NCI-H2081 (cell line): ENCODE results near the gene RAC3.

Experiments
- DNase-seq, 2 experiments: peaks; one replicate each; lab custom pipeline; 2025; lab: John Stamatoyannopoulos, UW

Gene RAC3

GRCh38 chr17:81999587-81999975 lies 31.9 kb upstream of the RAC3 start:
- no peak for DNase-seq

DNA sequence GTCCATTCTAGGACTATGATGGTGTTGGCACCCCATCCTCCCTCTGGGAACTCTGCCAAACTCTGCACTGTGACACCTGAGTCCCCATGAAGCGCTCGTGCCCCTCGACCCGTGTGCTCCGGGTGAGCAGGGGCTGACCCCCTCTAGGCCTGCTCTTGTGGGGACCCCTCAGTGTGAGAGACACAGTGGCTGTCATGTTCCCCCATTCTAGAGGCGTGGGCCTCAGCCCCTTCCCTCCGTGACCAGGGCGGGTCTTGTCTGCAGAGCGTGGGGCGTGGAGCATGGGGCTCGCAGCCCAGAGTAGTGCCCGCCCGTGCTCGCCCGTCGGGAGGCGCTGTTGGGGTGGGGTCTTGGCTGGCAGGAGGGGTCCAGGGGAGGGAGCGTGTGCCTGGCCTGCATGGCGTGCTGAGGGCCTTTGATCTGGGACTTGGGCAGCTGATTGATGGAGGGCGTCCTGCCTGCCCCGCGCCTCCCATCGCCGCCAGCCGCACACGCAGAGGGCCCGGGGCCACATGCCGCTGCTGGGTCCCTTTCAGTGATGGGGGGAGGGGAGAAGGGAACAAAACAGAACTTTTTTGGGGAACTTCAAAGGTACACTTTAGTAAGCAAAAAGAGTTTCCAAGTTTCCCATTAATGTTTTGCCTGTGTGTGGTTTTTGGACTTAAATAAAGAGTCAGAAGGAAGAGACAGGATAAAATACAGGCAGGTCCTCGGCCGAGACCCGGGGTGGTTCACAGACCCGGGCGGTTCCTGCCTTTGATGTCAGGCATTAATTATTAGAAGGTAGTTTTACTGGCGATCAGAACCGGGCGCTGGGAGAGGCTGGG lies 31.3 kb upstream of the RAC3 start:
- no peak for DNase-seq

- no peak for DNase-seq
Measured at GRCh38 chr17:82000803-82001570, 30.5 kb upstream of the RAC3 start.

GRCh38 chr17:82001571-82002056 lies 29.9 kb upstream of the RAC3 start:
- no peak for DNase-seq

DNA sequence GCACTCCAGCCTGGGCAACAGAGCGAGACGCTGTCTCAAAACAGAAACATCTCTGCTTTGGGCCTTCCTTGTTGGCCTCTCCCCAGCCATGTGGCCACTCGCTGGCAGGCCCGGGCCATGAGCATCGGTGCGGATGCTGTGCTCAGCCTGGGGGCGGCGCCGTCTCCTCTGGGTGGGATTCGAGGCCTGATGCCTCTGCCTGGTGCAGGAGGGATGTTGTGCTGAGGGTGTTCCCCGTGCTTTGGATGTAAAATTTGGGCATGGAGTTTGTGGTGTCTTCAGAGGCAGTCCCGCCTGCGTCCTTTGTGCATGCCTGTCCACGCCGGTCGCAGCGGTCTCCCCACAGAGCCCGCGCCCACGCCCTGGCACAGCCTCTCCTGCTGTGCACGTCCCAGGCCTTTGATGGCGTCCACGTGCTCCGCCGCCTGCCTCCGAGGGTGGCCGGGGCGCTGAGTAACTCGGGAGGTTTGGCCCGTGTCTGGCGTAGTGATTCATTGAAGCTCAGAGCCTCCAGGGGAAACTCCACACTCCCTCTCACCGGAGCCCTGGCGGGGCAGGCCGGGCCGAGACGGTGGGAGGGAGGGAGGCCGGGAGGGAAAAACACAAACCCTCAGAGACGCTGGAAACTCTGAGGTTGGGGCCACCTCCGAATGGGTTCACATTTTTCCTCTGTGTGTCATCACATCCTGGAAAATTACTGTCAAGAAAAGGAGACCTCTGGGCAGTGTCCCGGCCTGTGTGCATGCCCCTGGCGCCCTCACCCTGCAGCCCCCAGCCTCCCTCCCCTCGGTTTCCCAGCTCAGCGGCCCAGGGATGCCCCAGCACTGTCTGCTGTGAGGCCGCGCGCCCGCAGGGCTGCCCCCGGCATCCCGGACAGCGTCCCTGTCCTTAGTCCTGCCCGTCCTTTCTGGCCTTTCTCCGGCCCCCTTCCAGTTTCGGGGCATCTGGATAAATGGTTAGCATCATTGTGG lies 27.8 kb upstream of the RAC3 start:
- no peak for DNase-seq

DNA sequence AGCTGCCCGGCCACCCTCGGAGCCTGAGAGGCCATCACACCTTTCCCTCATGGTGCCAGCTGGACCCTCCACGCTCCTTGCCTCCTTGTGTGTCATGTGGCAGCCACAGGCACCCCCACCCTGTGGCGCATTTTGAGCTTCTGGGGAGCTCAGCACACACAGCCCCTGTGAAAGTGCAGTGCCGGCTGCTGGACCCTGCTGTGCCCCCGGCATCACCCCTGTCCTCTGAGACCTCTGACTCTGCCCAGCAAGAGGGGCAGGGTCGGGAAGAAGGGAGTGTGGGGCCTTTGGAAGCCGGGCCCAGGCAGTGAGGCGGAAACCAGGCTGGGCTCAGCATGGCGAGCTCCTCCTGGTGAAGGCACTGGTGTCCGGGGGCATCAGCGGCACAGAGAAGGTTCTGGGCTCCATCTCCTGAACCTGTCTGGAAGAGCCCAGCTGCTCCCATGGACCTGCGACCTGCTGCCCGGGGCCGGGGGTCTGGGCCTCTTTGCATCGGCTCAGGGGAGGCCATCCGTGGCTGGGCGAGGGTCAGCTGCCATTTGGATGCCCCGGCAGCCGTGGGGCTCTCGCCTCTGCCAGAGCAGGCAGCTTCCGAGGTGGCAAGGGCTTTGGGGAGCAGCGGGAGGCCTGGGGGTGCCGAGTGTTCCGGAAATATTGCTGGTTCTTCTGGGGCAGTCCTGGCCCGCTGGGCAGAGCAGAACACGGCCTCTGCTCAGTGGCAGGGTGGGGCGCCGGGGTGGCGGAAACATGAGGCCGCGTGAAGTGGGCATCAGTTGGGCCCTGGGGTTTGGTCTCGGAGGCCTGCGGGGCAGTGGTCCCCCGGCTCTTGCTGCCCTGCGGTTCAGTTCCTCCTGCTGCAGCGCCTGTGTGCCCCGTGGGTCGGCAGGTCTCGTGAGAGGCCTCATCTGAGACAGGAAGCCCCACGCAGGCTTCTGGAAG lies 26.7 kb upstream of the RAC3 start:
- DNase-seq = no peak

DNA sequence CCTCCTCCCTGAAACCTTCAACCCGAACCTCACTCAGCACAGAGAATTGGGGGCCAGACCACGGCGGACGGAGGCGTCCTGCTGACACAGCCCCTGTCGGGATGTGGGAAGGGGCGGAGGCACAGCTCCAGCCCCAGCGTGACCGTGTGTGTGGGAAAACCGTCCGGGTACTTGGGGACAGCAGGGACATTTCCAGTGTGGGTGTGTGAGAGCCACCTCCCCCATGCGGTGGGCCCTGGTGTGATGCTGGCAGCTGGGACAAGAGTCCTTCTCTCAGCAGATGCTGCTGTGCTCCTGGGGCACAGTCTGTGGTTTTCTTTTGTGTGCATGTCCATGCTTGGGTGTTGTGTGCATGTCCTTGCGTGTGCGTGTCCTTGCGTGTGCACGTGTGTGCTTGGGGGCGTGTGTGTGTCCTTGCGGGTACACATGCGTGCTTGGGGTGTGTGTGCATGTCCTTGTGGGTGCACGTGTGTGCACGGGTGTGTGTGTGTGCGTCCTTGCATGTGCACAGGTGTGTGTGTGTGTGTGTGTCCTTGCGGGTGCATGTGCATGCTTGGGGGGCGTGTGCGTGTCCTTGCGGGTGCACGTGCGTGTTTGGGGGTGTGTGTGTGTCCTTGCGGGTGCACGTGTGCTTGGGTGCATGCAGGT lies 25.7 kb upstream of the RAC3 start:
- DNase-seq = no peak

GRCh38 chr17:82006468-82007227 lies 24.8 kb upstream of the RAC3 start:
- no peak for DNase-seq

- DNase-seq = no peak
Measured at GRCh38 chr17:82007228-82007494, 24.3 kb upstream of the RAC3 start.

- DNase-seq = no peak
Measured at GRCh38 chr17:82007495-82008257, 23.8 kb upstream of the RAC3 start.

GRCh38 chr17:82008258-82008940 lies 23.1 kb upstream of the RAC3 start:
- no peak for DNase-seq

DNA sequence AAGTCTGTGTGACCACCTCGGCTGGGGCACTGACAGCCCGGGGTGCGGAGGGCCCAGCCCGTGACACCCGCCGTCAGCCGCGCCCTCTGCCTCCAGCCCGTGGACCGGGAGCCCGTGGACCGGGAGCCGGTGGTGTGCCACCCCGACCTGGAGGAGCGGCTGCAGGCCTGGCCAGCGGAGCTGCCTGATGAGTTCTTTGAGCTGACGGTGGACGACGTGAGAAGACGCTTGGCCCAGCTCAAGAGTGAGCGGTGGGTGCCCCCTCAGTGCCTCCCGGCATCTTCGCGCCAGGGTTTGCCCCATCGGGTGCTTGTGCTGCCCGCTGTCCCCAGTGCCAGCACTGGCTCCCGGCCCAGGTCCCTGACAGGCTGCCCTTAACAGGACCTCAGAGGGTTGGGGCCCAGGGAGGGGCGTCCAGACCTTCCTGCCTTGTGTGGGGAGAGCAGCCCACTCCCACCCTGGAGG lies 22.5 kb upstream of the RAC3 start:
- DNase-seq = no peak

GRCh38 chr17:82009413-82009812 lies 22.1 kb upstream of the RAC3 start:
- DNase-seq = no peak

DNA sequence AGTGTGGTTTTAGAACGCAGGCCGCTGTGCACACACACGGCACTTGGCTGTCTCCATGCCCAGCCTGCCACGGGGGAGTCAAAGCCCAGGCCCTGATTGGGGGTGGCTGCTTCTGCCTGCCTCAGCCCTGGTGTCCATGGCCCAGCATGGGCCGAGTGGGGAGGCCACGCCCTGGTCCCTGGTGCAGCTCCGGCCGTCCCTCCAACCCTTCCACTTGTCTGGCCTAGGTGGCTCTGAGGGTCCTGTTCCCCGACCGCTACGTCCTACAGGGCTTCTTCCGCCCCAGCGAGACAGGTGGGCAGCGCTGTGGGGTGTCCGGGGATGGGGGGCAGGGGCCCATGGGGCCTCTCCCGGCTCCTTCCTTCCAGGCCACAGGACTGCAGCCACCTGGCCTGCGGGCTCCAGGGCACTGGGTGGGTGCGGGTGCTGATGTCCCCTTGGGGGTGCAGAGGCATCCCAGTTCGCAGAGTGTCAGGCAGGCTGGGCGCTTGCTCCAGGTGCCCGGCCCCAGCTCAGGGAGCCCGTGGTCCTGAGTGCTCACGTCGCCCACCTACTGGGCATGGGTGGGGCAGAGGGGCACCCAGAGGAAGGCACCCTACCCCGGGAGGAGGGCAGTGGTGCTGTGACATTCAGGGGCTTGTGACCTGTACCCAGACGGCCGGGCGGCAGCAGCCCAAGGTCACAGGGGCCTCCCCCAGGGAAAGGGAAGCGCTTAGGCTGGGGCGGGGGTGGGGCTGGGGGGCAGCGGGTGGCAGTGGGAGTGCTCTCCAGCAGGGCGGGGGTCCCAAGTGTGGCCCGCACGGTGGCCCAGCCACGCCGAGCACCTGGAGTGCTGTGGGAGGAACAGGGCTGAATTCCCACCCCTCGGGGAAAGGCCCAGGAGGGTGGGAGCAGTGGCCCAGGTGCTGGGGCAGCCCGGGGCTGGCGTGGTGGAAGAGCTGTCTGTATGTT lies 20.6 kb upstream of the RAC3 start:
- DNase-seq = no peak

DNA sequence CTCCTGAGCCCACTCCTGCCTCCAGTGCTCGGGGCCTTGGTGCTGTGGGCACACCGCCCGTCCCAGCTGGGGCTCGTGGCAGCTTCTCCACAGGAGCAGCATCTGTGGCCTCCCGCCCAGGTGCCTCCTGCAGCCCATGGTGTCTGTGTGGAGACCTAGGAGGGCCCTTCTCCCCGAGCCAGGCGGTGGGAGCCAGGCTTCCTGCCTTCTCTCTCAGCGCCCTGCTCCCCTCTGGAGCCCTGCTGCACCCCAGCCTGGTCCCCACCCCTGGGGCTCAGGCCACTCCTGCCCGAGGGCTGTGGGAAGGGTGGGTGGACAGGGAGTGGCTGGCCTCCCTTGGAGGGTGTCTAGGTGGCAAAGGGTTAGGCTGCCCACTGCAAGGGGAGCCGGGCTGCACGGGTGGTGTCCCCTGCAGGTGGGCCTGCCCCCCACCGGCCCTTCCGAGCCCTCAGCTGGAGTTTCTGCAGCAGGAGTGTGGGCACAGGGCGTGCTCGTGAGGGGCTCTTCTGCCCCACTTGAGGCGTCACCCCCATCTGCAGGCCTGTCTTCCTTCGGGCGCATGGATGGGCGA lies 19.8 kb upstream of the RAC3 start:
- no peak for DNase-seq

GRCh38 chr17:82012261-82012639 lies 19.2 kb upstream of the RAC3 start:
- DNase-seq = no peak
